Measurements from ENCODE around the gene BIK. TPM values are rescaled to one million over a fixed set of nuclear protein-coding genes. Genes with fewer than 3 reads are reported as not detected.

BIK gene
- total and polyA plus RNA-seq, 2 experiments from 2014 or later = 9.6 to 9.8 TPM

GRCh38 chr22:43094551-43094950, 16.0 kb upstream of the BIK start (continued):
- no peak for TF ChIP-seq ETS1 (IDR thresholded peaks at IDR 0.05)
- no peak for TF ChIP-seq CTCF (conservative IDR thresholded peaks at IDR 0.05; ENCODE audit: low read depth in 2 of 2)
- no peak for TF ChIP-seq REST (IDR thresholded peaks at IDR 0.05; ENCODE audit: unreplicated experiment)

- Mint-ChIP-seq H3K27ac (no peak overlapping the region), H3K4me1 (no peaks in the 10 kb centered on the region), H3K9me3 (peaks cover 23% of the 10 kb centered on the region), H3K27me3 (ENCODE audit: insufficient read depth, low read depth, poor library complexity) (peaks cover 4% of the 10 kb centered on the region), H3K4me3 (no peak overlapping the region), H3K36me3 (ENCODE audit: low read depth) (peaks cover 11% of the 10 kb centered on the region)
- Histone ChIP-seq H3K79me2 (replicated peaks; ENCODE audit: insufficient read depth) (no peaks in the 10 kb centered on the region), H3K27ac (ENCODE audit: low read depth) (no peak overlapping the region), H2AFZ (no peak overlapping the region), H3K36me3 (ENCODE audit: insufficient read depth) (no peaks in the 10 kb centered on the region), H3F3A (replicated peaks; ENCODE audit: low read depth) (no peaks in the 10 kb centered on the region), H4K20me1 (replicated peaks; ENCODE audit: insufficient read depth) (no peaks in the 10 kb centered on the region), H3K4me3 (no peak overlapping the region), H3K4me2 (no peak overlapping the region), H3K4me1 (ENCODE audit: insufficient read depth) (no peaks in the 10 kb centered on the region), H3K9me2 (ENCODE audit: insufficient read depth) (no peaks in the 10 kb centered on the region), H3K27me3 (ENCODE audit: insufficient read depth) (no peaks in the 10 kb centered on the region)
- DNase-seq (ENCODE audit: low spot score) (no peak), ATAC-seq (no peak)
- TF ChIP-seq CREB1 (CRISPR knock-in tag; IDR thresholded peaks at IDR 0.05; ENCODE audit: low read depth) (no peak), ZNF331 (CRISPR knock-in tag; IDR thresholded peaks at IDR 0.05; ENCODE audit: low read depth) (no peak), STAT1 (IDR thresholded peaks at IDR 0.05; ENCODE audit: unreplicated experiment) (no peak), ZNF462 (CRISPR knock-in tag; IDR thresholded peaks at IDR 0.05) (no peak), ZNF114 (CRISPR knock-in tag; IDR thresholded peaks at IDR 0.05) (no peak), EZH2 (IDR thresholded peaks at IDR 0.05; ENCODE audit: low read depth, unreplicated experiment) (no peak), POLR2AphosphoS5 (IDR thresholded peaks at IDR 0.05; ENCODE audit: low read depth) (no peak), EZH2phosphoT487 (IDR thresholded peaks at IDR 0.05; ENCODE audit: unreplicated experiment) (no peak), NANOG (IDR thresholded peaks at IDR 0.05; ENCODE audit: borderline replicate concordance) (no peak)
These were observed 14.1 kb upstream of the BIK start for GRCh38 chr22:43096420-43096819.
